HG03175 (cell line): ENCODE data around the gene METAP2.

ENCODE experiments used
- ATAC-seq: cut with Tn5 transposase; IDR thresholded peaks from one replicate; pipeline ENCODE4 v1.9.1; 2021; ENCODE audit warnings: mild to moderate bottlenecking, moderate library complexity; ENCODE audit not compliant: unreplicated experiment

Gene METAP2

GRCh38 chr12:95548539-95549391, 74.8 kb downstream of the METAP2 start:
- ATAC-seq, result no peak

GRCh38 chr12:95549392-95550084, 75.6 kb downstream of the METAP2 start:
- no peak for ATAC-seq

GRCh38 chr12:95551305-95551704, 77.4 kb downstream of the METAP2 start, which contains the start of gene USP44:
Gene USP44 (minus strand): TSS chr12:95551476. CDS start chr12:95534256, 17,220 bp downstream.
- ATAC-seq, result no peak

- ATAC-seq, result no peak
Measured at GRCh38 chr12:95551913-95552516, 78.1 kb downstream of the METAP2 start.

DNA sequence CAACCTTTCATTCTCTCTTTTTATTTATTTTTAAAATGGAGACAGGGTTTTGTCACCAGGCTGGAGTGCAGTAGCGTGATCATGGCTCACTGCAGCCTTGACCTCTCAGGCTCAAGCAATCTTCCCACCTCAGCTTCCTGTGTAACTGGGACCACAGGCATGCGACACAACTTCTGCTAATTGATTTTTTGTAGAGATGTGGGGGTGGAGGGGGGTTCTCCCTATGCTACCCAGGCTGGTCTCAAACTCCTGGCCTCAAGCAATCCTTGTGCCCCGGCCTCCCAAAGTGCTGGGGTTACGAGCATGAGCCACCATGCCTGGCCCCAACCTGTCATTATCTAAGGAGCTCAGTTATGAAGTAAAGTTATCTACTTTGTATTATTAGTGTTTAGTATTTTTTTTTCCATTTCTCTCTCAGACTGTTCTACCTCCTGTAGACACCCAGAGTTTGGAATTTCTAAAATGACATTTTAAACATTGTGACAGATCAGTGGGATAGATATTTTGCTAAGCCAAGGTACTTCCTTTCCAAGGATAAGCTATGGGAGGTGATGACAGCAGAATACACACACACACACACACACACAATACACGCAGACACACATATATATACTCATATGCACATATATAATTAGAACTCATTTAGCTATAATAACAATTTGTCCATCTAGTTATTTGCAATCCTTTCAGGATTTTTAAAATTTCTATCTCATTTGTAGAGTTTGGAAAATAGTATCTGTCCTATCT, 79.4 kb downstream of the METAP2 start:
- no peak for ATAC-seq

GRCh38 chr12:95554532-95555071, 80.7 kb downstream of the METAP2 start:
- ATAC-seq, result no peak

DNA sequence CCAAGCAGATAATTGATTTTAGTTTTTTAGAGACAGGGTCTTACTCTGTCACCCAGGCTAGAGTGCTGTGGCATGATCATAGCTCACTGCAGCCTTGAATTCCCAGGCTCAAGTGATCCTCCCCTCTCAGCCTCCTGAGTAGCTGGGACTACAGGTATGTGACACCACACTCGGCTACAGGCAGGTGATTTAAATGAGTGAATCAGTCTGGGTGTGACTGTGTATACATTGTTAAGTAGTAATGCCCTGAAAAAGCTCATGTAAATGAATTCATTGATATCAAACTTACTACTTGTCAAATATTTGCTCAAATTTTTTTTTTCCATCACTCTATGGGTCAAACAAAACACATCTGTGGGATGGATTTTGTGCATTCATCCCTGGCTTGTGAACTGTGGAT, 83.7 kb downstream of the METAP2 start:
- ATAC-seq, result no peak
